Endothelial cell of umbilical vein (primary cell): ENCODE measurements around the gene COL4A2.

Source experiments
- CTCF ChIP-seq, 2 donors: IDR thresholded peaks; 1 replicate in 1 of 2; 2 replicates in 1 of 2; pipeline ENCODE4 v1.5.1; 2011; ENCODE audit warnings: low read length in 2 of 2, mild to moderate bottlenecking in 2 of 2, moderate library complexity in 2 of 2, control low read depth in 1 of 2, inconsistent platforms in 1 of 2, low read depth in 1 of 2; ENCODE audit not compliant: insufficient read depth in 1 of 2; ENCODE audit errors: extremely low read depth in 1 of 2
- EZH2 ChIP-seq: IDR thresholded peaks from 2 replicates; pipeline ENCODE4 v1.6.1; 2012; ENCODE audit warnings: borderline replicate concordance, low read depth, mild to moderate bottlenecking, moderate library complexity, low read length, inconsistent platforms; ENCODE audit not compliant: severe bottlenecking
- FOS ChIP-seq: IDR thresholded peaks from 2 replicates; pipeline ENCODE4 v1.6.1; 2011; ENCODE audit warnings: mild to moderate bottlenecking, low read length, moderate library complexity, borderline replicate concordance; ENCODE audit not compliant: insufficient read depth
- JUN ChIP-seq: IDR thresholded peaks from 2 replicates; pipeline ENCODE4 v1.6.1; 2011; ENCODE audit warnings: borderline replicate concordance, low read depth; ENCODE audit not compliant: insufficient read length, insufficient read depth
- MAX ChIP-seq: IDR thresholded peaks from 2 replicates; pipeline ENCODE4 v1.6.1; 2011; ENCODE audit not compliant: insufficient read depth, insufficient read length
- MYC ChIP-seq: IDR thresholded peaks from one replicate; pipeline ENCODE4 v1.6.1; 2011; ENCODE audit warnings: mild to moderate bottlenecking, low read depth, low read length
- POLR2A ChIP-seq: IDR thresholded peaks from 2 replicates; pipeline ENCODE4 v1.6.1; 2012; ENCODE audit warnings: low read depth, mild to moderate bottlenecking, control low read depth, low read length

- no peak for TF ChIP-seq CTCF (IDR thresholded peaks at IDR 0.05; ENCODE audit: extremely low read depth in 1 of 2, insufficient read depth in 1 of 2, low read depth in 1 of 2, low read length in 2 of 2)
- no peak for TF ChIP-seq MAX
- TF ChIP-seq POLR2A, result peak; percentile 32
- no peak for TF ChIP-seq EZH2
- TF ChIP-seq MYC, result no peak
- TF ChIP-seq JUN, result no peak
- no peak for TF ChIP-seq FOS
Measured at GRCh38 chr13:110297766-110298504, 9.1 kb upstream of the COL4A2 start.
